GM21390 (cell line): ENCODE data around the gene FBLN7.

Experiments used
- ATAC-seq: cut with Tn5 transposase; IDR thresholded peaks from one replicate; pipeline ENCODE4 v1.9.1; 2021; ENCODE audit not compliant: unreplicated experiment

Gene FBLN7

DNA sequence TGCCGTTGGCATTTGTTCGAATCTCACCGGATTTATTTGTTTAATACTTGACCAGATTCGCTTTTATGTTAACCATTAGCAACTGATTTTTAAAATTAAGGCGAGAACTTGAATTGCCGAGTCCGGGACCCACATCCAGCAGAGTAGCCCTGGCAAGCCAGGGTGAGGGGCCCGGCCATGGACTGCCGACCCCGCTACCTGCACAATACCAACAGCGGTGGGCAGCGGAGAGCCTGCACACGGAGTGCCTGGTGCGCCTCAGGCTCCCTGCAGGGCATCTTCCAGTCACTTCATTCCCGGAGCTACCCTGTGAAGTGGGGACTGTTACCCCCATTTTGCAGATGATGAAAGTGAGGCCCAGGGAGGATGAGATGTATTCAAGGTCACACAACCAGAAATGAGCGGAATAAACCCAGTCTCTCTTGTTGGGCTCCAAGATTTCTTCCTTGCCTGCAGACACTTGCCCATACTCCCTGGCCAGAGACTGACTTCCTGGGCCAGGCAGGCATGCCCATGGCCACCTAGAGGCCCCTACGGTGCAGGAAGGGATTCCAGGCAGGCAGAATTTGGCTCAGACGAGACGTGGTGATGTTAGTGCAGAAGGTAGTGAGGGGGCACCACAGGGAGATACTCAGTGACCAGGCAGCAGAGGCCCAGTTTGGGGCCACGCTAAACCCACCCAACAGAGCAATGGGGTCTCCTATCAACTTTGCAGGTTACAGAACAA lies 2.9 kb downstream of the FBLN7 start:
- no peak for ATAC-seq

DNA sequence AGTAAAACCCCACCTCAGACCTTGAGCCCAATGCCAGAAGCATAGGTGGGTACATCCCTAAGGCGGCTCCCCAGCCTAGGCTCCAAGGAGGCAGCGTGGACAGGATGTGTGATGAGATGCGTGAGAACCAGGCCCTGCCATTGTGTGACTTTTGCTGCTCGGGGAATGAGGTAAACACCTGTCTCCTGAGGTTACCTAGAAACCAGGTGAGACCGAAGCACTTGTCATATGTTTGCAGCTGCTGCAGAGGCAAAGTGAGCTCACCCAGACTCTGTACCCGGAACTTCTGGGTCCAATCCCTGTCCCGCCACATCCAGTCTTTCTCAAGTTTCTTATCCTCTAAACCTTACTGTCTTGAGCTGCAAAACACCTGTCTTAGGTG lies 3.4 kb downstream of the FBLN7 start:
- ATAC-seq: no peak

- ATAC-seq: no peak
These were observed 4.4 kb downstream of the FBLN7 start for GRCh38 chr2:112142525-112143078.

DNA sequence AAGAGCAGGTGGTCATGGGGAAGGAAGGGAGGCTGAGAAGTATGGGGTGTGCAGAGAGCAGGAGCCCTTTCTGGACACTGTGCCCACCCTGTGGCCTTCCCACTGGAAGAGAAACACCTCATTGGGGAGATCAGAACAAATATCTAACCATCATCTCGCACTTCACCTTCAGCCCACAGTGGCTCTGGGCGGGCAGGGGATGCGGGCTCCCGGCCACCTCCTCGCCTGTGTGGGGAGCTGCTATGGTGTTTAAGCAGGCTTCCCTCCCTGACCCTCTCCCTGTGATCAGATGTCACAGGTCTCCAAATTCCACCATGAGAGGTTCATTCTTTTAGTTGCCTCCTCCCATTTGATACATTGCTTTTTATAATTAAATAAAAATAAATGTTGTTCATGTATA lies 5.0 kb downstream of the FBLN7 start:
- ATAC-seq: no peak

DNA sequence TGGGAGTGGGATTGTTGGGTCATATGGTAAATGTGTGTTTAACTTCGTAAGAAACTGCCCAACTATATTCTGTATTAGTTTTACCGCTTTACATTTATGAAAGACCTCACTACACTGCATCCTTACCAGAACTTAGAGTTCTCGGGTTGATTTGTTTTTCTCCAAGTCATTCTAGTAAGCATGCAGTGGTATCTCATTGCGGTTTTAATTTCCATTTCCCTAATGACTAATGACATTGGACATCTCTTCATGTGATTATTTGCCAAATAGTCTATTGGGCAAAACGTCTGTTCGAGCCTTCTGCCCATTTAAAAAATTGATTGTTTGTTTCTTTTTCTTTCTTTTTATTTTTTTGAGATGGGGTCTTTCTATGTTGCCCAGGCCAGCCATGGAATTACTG lies 6.8 kb downstream of the FBLN7 start:
- no peak for ATAC-seq

DNA sequence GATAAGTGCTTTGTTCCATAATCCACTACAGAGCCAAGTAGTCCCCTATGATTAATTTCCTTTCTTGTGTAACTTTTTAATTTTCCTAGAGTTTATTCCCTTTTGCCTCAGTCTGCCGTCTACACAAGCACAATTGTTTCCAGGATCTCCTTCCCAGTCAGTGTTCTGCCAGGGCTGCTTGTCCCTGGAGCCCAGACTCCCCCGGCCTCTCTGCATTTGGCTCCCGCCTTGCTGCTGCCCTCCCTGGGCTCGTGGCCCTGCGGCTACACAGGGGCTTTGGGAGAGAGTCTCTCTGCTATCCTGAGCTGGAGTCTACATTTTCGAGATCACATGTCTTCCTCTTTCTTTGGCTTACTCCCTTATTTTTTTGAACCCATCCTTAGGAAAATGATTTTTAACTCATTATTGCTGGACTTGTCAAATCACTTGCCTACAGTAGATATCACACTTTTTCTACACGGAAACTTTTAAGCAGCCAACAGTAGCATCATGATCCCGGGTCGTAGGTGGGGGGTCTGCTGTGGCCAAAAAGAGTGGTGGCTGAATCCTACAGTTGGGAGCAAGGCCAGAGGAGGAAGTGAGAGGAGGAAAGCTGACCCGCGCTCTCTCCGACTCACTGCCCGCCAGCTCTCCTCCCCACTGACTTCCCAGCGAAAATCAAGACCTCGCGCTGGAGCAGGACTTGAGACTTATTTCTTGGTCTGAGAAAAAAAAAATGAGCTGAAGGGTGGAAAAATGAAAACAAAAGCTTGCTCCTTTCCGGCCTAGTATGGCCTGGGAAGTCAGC lies 9.4 kb downstream of the FBLN7 start:
- no peak for ATAC-seq

DNA sequence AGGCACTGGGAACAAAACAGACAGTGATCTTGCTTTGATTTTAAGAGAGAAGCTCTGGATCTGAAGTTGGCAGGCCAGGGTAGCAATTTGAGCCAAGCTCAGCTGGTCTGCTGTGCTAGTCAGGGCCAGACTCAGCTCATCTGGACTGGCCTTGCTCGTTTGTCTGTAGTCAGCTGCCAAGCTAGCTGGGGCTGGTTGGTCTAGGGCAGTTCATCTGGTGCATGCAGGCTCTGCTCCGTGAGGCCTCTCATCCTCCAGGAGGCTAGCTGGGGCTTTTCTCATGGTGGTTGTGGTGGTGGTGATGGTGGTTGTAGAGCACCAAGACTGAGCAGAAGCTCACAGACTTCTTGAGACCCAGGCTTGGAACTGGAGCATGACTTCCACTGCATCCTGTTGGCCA lies 10.3 kb downstream of the FBLN7 start:
- no peak for ATAC-seq

- ATAC-seq: no peak
These were observed 11.0 kb downstream of the FBLN7 start for GRCh38 chr2:112149194-112149593.

DNA sequence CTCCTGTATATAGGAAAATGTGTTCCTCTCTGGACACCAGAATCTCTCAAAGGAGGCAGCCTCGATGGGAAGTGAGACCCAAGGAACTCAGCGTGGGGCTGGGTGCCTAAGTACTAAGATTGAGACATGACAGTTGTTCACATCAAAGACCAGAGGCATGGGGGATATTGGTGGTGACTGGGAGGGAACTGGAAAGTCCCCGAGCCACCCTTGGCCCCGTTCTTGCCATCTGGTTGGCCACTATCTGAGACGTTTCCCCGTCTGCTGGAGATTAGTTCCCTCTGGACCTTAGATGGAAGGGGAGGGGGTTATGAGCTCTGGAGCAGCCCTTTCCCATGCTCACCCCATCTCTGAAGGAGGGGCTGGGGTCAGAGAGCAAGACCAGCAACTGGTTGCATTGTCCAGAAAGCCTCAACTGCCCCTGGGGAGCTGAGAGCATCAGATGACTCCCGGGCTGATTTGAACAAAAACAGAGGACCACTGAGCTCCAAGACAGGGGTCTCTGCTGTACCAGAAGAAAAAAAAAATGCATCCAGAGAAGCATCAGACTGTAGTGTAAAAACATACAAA lies 11.8 kb downstream of the FBLN7 start:
- ATAC-seq: no peak

GRCh38 chr2:112150447-112150846 lies 12.3 kb downstream of the FBLN7 start:
- ATAC-seq: no peak

- no peak for ATAC-seq
These were observed 12.7 kb downstream of the FBLN7 start for GRCh38 chr2:112150851-112151250.

DNA sequence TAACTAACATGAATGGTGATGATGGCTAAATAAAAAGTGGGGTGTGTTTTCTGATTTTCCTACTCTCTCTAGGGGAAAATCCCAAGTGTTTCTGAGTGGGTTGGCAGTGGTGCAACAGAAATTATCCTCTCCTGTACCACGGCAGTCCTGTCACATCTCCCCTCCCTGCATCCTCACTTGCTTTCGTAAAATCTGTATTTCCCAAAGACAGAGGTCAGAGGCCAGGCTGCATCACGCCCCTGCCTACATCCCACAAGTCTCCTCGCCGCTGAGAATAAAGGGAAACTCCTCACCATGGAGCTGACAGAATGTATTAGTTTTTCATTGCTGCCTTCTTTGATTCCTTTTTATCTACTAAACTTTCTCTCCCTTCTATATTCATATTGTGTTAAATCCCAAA lies 13.1 kb downstream of the FBLN7 start:
- no peak for ATAC-seq

DNA sequence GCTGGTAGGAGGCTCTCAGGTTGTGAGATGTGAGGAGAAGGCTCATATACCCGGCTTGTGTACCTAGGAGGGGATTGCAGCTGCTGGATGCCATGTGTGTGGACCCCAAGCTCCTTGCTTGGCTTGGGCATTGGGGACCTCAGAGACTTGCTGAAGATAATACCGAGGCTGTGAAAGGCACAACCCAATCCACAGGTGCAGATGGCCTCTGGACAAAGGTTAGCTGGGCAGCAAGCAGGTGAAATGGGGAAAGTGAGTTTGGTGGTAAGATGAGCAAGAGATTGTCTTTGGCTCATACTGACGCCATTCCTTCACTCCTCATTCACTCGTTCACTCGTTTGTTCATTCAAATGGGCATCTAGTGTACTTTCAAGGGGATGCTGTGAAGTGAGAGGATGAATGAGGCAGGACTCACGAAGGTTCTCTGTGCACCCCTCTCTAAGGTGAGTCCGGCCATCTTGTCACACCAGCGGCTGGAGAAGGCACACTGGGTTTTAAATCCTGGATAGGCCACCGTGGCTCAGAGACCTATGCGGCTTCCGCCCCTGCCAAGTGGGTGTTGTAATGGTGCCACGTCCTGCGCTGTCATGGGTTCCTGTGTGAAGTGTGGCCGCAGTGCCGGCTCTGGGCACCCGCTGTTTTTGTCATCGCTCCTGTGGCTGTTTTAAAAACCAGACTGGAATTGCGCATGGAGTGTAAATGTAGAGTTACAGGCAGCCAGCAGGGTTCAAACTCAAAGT lies 13.7 kb downstream of the FBLN7 start:
- ATAC-seq: no peak

GRCh38 chr2:112152476-112153178 lies 14.4 kb downstream of the FBLN7 start:
- ATAC-seq: no peak

DNA sequence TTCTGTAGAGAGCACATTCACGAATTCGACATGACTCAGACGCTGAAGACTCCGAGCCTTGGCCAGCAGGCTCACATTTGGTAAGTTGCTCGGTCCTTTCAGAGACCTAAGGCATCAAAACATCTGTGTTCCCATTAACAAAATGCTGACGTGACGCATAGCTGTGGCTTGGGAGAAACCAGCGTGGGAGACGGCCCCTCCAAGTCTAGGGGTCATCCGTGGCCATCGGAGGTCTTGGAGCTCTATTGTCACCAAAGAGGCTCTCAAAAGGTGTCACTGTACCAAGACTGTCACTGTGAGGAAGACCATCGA lies 14.9 kb downstream of the FBLN7 start:
- ATAC-seq: no peak

- ATAC-seq: no peak
These were observed 15.3 kb downstream of the FBLN7 start for GRCh38 chr2:112153501-112153900.

- ATAC-seq: no peak
These were observed 16.3 kb downstream of the FBLN7 start for GRCh38 chr2:112154246-112155117.

DNA sequence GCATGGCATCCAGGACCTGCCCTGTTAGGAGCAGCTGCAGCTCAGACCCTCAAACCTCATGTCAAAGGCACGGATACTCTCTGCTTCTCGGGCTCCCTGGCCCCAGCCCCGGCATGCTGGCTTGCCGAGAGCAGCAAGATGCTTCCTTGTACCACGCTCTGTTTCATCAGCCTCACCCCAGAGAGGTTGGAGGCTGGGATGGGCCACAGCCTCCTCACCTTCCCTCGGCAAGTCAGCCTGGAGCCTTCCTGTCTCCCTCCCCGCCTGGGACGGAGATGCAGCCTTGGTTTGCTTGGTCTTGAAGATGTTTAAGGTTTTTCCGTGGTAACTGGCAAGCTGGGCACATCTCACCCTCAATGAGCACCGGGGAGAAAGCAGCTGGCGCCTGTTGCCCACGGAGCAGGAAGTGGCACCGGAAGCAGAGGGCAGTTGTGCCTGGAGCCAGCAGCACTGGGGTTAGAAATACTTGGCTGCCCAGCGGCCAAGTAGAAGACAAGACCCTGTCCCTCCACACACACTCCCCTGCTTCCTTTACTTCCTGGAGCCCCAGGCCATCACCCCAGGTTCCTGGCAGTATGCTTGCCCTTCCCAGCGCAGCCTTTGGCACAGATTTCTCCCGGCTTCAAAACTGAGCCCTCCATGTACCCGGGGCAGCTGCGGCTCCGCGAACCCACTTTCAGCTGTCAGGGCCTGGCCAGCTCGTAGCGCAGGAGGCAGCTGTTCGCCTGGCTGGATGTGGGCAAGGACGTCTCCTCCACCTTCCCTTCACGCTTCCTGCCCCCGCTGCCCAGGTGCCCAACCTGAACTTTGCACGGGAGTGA lies 17.4 kb downstream of the FBLN7 start:
- no peak for ATAC-seq
